Peyer's patch (tissue), 4 donors: Measurements from ENCODE around the gene MAP3K8.

Experiments
- CTCF ChIP-seq, 6 experiments: fragments of 450-650 bp in 4 of 6; fragments of 200-600 bp in 2 of 6; sonication (generic) in 1 of 6; IDR thresholded peaks; one replicate each; pipeline ENCODE4 v1.5.1; 2017 to 2019; ENCODE audit warnings: antibody characterized with exemption in 6 of 6, mild to moderate bottlenecking in 3 of 6, moderate library complexity in 1 of 6
- POLR2A ChIP-seq, 2 donors: fragments of 450-650 bp; IDR thresholded peaks; one replicate each; pipeline ENCODE4 v1.5.1; 2017; ENCODE audit warnings: antibody characterized with exemption in 2 of 2, mild to moderate bottlenecking in 2 of 2, moderate library complexity in 2 of 2

GRCh38 chr10:30425336-30426075 is 8.5 kb upstream of the MAP3K8 start:
- TF ChIP-seq CTCF (IDR thresholded peaks at IDR 0.05) = no peak
- TF ChIP-seq POLR2A (IDR thresholded peaks at IDR 0.05) = no peak
